ENCODE results near the gene P2RX5.

The P2RX5 gene

DNA sequence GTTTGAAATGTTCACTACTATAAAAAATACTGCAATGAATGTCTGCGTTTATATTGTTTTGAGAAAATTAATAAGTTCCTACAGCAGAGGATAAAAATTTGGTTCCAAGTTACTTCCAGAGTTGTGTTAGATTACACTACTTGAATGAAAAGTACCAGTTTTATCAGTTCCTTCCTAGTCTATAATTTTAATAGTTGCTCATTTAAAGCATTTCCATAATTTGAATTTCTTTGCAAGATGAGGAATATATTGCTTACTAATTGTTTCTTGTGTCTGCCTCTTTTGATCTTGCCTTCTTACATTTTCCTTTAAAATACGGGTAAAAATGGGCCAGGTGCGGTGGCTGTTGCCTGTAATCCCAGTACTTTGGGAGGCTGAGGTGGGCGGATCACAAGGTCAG, 23.4 kb downstream of the P2RX5 start:
- H4K20me1 ChIP-seq (ENCODE audit: insufficient read depth, low read length, poor library complexity, severe bottlenecking) = peaks cover 16% of the 10 kb centered on the region
- H3K9me2 ChIP-seq (replicated peaks; ENCODE audit: low read depth, low read length) = no peaks in the 10 kb centered on the region
- H3K9me3 ChIP-seq (ENCODE audit: insufficient read depth, low read depth, low read length) = no peaks in the 10 kb centered on the region
- H3K4me3 ChIP-seq (ENCODE audit: low read length, poor library complexity, severe bottlenecking) = no peak overlapping the region
- H3K9ac ChIP-seq (ENCODE audit: low read depth, low read length, poor library complexity, severe bottlenecking) = no peak overlapping the region
- H3K4me1 ChIP-seq (ENCODE audit: insufficient read depth, low read length, poor library complexity, severe bottlenecking) = peaks cover 9% of the 10 kb centered on the region
- no peaks in the 10 kb centered on the region for H3K27me3 ChIP-seq (ENCODE audit: insufficient read depth, low read length, poor library complexity, severe bottlenecking)
- TF ChIP-seq EZH2phosphoT487 (IDR thresholded peaks at IDR 0.05; ENCODE audit: borderline replicate concordance) = no peak
- TF ChIP-seq, protein P1, sequence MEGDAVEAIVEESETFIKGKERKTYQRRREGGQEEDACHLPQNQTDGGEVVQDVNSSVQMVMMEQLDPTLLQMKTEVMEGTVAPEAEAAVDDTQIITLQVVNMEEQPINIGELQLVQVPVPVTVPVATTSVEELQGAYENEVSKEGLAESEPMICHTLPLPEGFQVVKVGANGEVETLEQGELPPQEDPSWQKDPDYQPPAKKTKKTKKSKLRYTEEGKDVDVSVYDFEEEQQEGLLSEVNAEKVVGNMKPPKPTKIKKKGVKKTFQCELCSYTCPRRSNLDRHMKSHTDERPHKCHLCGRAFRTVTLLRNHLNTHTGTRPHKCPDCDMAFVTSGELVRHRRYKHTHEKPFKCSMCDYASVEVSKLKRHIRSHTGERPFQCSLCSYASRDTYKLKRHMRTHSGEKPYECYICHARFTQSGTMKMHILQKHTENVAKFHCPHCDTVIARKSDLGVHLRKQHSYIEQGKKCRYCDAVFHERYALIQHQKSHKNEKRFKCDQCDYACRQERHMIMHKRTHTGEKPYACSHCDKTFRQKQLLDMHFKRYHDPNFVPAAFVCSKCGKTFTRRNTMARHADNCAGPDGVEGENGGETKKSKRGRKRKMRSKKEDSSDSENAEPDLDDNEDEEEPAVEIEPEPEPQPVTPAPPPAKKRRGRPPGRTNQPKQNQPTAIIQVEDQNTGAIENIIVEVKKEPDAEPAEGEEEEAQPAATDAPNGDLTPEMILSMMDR (conservative IDR thresholded peaks at IDR 0.05; ENCODE audit: low read length) = no peak
- peaks cover 21% of the 10 kb centered on the region for H3K79me2 ChIP-seq (ENCODE audit: insufficient read depth, low read length)
- no peak overlapping the region for H2AFZ ChIP-seq (ENCODE audit: low read length)
- no peaks in the 10 kb centered on the region for H3F3A ChIP-seq (ENCODE audit: low read depth)
- no peaks in the 10 kb centered on the region for H3K36me3 ChIP-seq (ENCODE audit: insufficient read depth, low read length)
- H3K4me2 ChIP-seq (ENCODE audit: low read depth, low read length, poor library complexity, severe bottlenecking) = no peak overlapping the region

DNA sequence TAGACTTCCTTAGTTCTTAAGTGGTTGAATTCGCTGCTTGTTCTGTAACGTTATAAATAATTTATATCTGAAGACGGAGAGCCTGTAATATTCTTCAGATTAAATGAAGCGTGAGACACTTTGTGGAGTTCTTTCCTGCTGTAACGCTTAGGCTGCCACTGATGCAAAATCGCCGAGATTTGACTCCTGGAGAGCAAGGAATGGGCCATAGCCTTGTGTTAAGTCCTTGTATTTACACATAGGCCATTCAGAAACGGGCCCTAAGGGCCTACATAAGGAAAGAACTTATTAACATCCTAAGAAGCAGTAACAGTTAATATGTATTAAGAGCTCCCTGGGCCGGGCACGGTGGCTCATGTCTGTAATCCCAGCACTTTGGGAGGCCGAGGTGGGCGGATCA, 26.4 kb downstream of the P2RX5 start:
- Histone ChIP-seq H3K9ac (ENCODE audit: low read depth, low read length, poor library complexity, severe bottlenecking) (peak overlapping the region; percentile 92), H4K20me1 (ENCODE audit: insufficient read depth, low read length, poor library complexity, severe bottlenecking) (peaks cover 16% of the 10 kb centered on the region), H3K79me2 (ENCODE audit: insufficient read depth, low read length) (peaks cover 25% of the 10 kb centered on the region), H3K36me3 (ENCODE audit: insufficient read depth, low read length) (no peaks in the 10 kb centered on the region), H3K9me2 (replicated peaks; ENCODE audit: low read depth, low read length) (no peaks in the 10 kb centered on the region), H3K4me2 (ENCODE audit: low read depth, low read length, poor library complexity, severe bottlenecking) (peak overlapping the region; percentile 89), H3K27me3 (ENCODE audit: insufficient read depth, low read length, poor library complexity, severe bottlenecking) (no peaks in the 10 kb centered on the region), H3K4me1 (ENCODE audit: insufficient read depth, low read length, poor library complexity, severe bottlenecking) (peaks cover 13% of the 10 kb centered on the region), H3F3A (ENCODE audit: low read depth) (no peaks in the 10 kb centered on the region), H3K4me3 (ENCODE audit: low read length, poor library complexity, severe bottlenecking) (peak overlapping the region; percentile 92), H3K9me3 (ENCODE audit: insufficient read depth, low read depth, low read length) (no peaks in the 10 kb centered on the region), H2AFZ (ENCODE audit: low read length) (no peak overlapping the region)
- no peak for TF ChIP-seq EZH2phosphoT487 (IDR thresholded peaks at IDR 0.05; ENCODE audit: borderline replicate concordance)
- TF ChIP-seq, protein P1 (conservative IDR thresholded peaks at IDR 0.05; ENCODE audit: low read length) = no peak

DNA sequence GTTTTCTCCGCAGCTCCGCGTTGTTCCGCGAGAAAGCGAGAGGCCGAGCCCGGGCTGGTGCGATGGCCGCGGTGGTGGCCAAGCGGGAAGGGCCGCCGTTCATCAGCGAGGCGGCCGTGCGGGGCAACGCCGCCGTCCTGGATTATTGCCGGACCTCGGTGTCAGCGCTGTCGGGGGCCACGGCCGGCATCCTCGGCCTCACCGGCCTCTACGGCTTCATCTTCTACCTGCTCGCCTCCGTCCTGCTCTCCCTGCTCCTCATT, 26.9 kb downstream of the P2RX5 start:
- no peaks in the 10 kb centered on the region for H3F3A ChIP-seq (ENCODE audit: low read depth)
- no peaks in the 10 kb centered on the region for H3K9me3 ChIP-seq (ENCODE audit: insufficient read depth, low read depth, low read length)
- H2AFZ ChIP-seq (ENCODE audit: low read length) = peak overlapping the region; percentile 71
- peaks cover 13% of the 10 kb centered on the region for H3K4me1 ChIP-seq (ENCODE audit: insufficient read depth, low read length, poor library complexity, severe bottlenecking)
- no peaks in the 10 kb centered on the region for H3K9me2 ChIP-seq (replicated peaks; ENCODE audit: low read depth, low read length)
- no peaks in the 10 kb centered on the region for H3K36me3 ChIP-seq (ENCODE audit: insufficient read depth, low read length)
- H3K27me3 ChIP-seq (ENCODE audit: insufficient read depth, low read length, poor library complexity, severe bottlenecking) = no peaks in the 10 kb centered on the region
- peaks cover 25% of the 10 kb centered on the region for H3K79me2 ChIP-seq (ENCODE audit: insufficient read depth, low read length)
- peak overlapping the region; percentile 92 for H3K4me3 ChIP-seq (ENCODE audit: low read length, poor library complexity, severe bottlenecking)
- H3K9ac ChIP-seq (ENCODE audit: low read depth, low read length, poor library complexity, severe bottlenecking) = peak overlapping the region; percentile 92
- H4K20me1 ChIP-seq (ENCODE audit: insufficient read depth, low read length, poor library complexity, severe bottlenecking) = peaks cover 16% of the 10 kb centered on the region
- H3K4me2 ChIP-seq (ENCODE audit: low read depth, low read length, poor library complexity, severe bottlenecking) = peak overlapping the region; percentile 89
- TF ChIP-seq, protein P1 (conservative IDR thresholded peaks at IDR 0.05; ENCODE audit: low read length) = no peak
- no peak for TF ChIP-seq EZH2phosphoT487 (IDR thresholded peaks at IDR 0.05; ENCODE audit: borderline replicate concordance)

All from Loucy (cell line).